NCI-H526 treated with DMSO at 0.1 percent for 48 hours (cell line): ENCODE data around the gene PIP4K2B.

Experiments
- DNase-seq: peaks from one replicate; lab custom pipeline; 2025; lab: John Stamatoyannopoulos, UW

PIP4K2B gene

DNA sequence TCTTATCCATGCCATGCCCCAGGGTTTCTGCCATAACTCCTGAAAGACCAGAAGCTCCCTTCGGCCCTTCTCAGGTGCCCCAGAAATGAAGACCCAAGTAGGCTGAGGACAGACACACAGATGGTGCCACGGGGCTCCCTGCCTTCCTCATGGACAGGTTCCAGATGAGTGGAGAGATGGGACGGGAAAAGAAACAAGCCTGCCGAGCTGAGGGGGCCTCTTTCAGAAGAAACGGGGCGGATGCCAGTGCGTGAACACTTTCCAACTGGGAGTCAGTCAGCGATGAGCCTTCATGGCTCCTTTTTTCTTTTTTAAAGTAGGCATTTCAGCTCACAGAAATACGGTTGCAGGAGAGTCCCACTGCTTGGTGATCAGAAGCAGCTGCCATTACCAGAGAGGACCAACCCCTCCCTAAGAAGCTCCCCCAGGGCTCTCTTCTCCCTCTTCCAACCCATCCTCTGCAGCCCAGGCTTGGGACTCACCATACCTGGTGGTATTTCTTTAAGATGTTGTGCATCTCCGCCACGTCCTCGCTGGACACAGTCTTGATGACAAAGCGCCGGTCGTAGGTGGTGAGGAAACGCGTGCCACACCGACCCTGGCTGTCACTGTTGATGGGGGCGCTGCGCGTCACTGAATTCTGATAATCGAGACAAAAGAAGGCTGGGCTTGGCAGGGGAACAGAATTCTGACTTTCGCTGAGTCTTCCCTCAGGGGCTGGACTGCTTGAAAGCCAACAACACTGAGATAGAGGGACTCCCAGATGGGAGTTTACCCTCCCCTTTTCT, 19.2 kb downstream of the PIP4K2B start:
- DNase-seq = no peak

DNA sequence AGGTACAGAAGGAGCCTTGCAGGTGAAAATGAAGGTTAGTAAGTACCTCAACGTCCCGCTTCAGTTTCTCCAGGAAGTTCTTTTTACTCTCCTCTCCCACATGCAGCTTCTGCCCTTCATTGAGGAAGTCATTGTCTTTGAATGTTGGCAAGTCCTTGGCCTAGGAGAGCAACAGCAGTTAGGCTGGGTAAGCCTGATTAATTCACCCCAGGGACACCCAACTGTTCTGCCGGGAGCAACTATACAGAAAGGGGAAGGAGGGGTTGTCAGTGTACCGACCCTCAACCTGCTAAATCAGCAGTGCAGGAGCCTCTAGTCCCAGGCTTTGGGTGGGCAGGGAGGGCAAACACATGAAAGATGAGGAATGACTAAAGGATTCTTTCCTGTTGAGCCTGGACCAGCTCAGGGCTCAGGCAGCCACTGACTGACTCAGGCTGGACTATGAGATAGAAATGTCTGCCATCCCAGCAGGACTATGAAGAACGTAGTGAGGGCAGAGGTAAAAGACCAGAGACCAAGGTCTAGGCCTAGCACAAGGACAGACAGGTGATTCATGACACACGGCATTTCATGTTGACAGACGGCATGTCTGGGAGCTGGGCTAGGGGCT, 21.6 kb downstream of the PIP4K2B start:
- DNase-seq = no peak

DNA sequence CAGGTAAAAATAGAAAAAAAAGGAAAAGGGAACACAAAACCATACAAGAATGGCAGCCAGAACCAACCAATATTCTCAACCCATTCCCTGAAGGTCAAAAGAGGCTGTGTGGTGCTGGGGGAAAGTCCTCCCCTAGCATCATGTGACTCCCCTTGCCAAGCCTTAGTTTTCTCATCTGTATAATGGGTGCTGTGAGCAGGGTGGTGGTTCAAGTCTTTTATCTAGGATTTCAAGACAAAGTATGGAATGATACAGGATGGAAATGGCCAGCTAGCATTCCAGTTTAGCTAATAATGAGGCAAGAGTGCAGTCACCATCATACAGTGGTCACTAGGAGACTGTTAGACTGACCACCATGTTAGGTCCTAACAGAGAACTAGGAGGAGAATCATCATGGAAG, 26.1 kb downstream of the PIP4K2B start:
- DNase-seq = no peak

DNA sequence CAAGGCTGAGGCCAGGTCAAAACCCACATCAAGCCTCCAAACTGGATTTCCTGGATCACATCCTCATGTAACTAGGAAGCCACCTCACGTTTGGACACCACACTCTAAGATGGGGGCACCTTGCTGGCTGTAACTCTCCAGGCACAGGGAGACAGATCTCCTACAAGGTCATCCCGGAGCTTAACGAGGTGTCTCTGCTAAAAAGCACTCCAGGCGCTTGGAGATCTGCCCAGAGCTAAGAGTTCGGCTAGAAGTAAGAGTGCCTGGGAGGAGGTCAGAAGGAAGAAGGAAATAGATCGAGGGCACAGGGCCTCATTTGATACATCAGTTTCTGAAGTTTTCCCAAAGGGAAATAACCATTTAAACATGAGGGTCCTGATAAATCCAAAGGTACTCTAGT, 30.9 kb downstream of the PIP4K2B start:
- no peak for DNase-seq

DNA sequence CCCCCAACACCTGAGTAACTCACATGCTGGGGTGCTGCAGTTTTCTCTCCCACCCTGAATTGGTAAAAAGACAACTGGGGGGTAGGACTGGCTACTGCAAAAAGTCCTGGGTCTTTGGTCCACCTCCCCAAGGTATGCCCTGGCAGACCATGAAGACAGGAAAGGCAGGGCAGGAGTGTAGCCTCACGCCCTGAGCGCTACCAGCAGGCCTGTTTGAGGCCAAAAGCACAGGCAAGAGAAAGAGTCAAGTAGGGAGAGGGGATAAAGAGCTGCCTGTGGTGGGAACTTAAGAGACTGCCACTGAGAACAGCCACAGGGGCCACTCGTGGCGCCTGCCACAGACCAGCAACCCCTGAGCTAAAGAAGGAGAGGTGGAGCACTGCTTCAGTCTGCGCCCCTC, 33.0 kb downstream of the PIP4K2B start:
- no peak for DNase-seq

DNA sequence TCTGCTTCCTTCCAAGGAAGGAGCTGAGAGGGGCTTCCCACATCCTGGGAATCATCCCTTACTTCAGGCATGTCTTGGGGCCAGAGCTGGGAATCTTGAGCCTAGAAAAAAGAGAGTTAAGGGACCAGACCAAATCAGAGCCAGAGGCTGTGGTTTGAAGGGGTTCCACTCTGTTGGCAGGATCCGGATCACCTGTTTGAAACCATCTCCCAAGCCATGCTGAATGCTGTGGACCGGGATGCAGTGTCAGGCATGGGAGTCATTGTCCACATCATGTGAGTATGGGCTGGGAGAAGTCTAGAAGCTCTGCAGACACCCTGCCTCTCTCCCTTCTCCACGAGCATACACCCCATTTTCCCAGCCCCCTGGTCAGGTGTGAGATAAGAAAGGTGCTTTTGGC, 37.1 kb downstream of the PIP4K2B start:
- DNase-seq = no peak

DNA sequence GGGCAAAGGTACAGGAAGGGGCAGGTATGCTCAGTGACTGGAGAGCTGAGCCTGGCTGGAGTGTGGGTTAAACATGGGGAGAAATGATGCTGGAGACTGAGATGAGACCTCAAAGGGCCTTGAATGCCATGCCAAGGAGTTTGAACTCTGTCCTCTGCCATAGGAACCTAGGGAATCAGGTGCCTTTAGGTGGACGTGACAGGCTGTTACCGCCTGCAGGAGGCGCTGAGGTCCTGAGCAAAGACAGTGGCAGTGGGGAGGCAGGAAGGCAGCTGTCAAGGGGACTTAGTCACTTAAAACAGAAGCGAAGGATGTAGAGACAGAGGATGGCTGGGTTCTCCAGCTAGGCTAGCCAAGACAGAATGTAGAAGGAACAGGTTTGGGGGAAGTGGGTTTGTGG, 37.7 kb downstream of the PIP4K2B start:
- no peak for DNase-seq

DNA sequence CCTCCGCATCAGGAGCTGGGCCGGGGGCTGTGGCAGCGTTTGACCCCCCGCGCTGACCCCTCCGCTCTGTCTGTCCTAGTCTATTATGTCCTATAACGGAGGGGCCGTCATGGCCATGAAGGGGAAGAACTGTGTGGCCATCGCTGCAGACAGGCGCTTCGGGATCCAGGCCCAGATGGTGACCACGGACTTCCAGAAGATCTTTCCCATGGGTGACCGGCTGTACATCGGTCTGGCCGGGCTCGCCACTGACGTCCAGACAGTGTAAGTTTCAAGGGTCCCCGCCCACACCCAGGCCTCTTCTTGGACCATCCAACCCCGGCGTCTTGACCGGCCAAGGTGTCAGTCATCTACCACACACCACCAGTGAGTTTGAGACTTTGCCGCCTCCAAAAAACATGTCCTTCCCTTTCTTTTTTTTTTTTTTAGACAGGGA, 46.3 kb downstream of the PIP4K2B start:
- DNase-seq = no peak

DNA sequence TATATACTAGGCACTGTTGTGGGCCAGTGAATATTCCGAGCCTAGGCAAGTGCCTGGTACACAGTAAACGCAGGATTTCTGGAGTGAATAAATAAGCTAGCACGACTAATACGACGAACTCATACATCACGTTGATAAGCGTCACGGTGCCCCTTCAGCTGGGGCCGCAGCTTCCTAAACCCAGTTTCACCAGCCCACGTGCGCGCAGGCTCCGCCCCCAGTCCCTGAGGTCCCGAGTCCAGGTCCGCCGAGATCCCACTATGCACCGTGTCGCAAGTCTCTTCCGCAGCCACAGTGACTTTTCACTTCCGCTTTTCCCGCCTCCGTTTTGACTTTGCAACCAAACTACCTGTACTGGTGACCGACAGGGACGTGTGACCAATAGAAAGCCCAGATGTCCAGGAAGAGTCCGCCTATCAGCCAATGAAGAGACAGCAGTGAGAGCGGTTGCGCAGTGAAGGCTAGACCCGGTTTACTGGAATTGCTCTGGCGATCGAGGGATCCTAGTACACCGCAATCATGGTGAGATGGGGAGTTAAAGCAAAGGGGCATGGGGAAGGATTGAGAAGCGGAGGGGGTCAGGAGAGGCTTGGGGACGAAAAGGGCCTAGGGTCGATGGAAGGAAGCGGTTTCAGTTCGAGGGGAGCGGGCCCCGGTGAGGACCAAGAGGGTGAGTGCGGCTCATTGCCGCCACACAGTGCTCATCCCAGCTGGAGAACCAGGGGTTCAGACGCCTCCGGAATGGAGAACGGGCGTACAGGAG, 46.9 kb downstream of the PIP4K2B start, which contains the start of gene PSMB3:
TSS of gene PSMB3 (plus strand) at position 434 of the 763 bp plus-strand sequence. CDS start at position 520, 86 bp downstream.
- DNase-seq = peak; percentile 99

DNA sequence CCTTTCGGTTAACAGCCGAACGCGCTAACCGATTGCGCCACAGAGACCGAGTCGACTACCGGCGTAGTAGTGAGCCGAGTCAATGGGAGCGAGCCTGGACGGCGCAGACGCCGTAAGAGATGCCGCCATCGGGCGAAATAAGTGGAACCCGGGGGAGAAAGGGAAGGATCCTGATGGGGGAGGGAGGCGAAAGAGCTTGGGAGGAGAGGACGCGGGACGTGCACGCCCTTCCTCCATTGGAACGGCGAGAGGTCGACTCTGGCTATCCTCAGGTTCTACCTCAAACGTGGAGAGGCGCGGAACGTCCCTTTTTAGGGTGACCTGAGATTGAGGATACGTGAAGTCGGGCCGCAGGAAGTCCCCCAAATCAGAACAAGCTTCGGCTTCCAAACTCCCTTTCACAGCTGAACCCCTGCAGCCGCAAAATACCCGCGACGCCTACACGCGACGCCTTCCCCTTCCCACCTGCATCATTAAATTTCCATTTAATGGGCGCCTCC, 47.5 kb downstream of the PIP4K2B start:
- peak; percentile 66 for DNase-seq

DNA sequence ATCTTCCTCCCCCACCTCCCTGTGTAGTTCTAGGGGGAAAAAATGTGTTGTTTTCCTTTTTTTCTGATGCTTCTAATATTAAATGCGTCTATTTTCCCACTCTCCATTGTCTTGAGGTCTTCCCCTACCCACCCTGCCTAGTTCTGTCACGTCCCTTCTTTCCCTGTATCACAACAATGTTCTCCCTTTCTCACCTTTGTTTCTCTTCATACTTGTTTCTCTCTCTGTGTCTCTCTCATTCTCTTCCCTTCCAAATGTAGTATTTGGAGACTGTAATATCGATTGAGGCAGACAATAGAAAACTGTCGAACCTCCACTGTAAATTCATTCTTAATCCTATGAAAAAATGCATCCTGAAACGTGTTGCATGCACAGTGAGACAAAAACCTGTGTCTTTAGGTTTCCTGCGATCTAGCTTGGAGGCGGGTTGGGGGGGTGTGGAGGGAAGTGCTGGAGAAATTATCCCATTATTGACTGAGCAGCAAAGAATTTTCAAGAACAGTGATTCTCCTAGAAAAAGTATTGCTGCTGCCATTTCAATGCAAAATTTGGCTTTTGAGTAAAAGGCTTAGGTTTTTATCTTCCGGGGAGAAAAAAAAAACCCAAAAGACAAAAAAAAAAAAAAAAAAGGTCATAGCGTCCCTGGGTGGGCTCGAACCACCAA, 48.1 kb downstream of the PIP4K2B start:
- no peak for DNase-seq

DNA sequence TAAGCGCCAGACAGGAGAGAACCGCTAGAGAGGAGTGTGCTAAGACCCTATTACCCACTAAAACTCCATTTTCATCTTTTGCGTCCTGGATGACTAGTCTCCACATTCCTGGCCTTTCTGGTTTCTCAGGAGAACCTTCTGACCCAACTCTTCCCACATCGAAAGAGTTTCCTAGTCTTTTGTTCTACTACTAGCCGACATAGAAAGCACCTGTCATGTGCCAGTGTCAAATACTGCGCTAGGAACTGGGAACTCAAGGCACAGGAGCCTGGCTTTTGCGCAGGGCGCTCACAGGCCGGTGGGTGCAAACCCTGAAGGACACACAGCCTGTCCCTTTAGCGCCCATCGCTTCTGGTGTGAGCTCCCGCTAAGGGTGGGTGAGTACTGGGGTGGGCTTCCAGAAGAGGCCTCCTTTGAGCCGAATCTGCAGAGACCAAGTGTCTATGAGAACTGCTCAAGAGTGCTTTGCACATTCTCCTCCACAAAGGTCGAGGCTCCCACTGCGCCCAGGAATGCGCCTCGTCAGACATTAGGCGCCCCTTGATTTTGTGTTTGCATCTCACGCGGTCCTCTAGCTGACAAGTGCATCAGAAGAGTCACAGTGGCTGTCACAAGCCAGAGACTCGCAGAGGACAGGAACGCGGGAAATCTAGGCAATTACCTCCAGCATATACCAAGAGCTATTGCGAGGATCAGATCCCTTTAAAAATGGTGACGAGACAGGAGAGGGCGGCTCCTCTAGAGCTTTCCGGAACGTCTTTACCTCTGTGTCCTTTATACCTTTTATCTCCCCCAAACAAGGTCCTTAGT, 48.8 kb downstream of the PIP4K2B start:
- DNase-seq = peak; percentile 24

DNA sequence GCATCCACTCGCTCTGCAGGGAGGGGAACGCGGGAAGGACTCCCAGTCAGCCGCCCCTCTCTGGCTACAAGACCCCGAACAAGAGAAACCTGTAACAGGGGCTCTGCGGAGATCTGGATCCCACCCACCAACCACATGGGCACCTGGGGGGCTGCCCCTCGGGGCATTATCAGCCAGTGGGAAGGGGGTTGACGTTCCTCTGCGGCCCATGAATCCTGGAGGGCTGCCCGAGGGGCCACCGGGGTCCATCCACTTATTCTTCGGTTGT, 49.4 kb downstream of the PIP4K2B start:
- no peak for DNase-seq

DNA sequence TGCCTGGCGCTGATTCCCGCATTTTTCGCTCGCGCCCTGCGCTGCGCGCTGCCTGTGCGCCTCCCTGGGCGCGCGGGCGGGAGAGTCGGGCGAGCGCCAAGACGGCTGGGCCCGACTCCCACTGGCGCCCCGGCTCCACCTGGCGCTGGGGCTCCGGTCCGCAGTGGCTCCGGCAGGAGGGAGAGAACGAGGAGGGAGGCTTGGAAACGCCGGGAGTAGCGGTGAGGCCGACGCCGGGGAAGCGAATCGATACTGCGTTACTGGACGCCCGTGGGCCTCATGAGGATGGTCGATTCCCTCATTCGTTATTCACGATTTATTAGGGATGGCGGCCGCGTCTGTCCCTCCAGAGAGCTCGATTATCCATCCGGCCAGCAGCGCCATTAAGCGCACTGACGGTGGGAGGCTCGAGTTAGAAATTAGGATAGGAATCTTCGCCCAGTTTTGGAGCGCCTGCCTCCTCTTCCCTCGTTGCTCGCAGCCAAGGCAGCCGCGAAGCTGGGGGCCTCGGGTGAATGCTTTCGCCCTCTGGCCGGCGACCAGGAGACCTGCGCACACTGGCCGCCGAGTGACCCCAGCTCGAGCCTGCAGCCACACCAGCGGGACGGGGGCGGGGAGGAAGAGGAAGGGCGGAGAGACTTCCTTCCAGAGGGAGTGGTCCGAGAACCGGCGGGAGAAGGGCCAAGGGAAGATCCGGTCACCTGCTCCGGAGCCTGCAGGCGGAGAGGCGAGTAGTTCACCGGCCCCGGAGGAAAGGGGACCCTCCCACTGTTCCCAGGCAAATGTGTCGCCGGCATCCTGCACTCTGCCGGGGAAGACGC, 49.9 kb downstream of the PIP4K2B start:
- peak; percentile 45 for DNase-seq

DNA sequence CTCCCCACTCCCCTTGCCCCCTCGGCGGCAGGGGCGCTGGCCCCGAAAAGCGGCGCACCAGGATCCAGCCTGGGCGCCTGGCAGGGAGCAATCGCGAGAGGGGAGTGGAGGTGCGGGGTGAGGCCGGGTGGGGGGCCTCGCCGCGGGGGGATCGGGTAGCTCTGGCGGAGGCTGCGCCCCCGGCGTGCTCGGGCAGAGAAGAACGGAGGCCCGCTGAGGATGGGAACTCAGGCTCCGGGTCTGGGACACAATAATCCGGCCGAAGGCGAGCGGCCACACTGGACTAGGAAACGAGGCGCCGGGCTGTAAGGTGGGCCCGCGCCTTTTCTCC, 50.5 kb downstream of the PIP4K2B start:
- DNase-seq = no peak

DNA sequence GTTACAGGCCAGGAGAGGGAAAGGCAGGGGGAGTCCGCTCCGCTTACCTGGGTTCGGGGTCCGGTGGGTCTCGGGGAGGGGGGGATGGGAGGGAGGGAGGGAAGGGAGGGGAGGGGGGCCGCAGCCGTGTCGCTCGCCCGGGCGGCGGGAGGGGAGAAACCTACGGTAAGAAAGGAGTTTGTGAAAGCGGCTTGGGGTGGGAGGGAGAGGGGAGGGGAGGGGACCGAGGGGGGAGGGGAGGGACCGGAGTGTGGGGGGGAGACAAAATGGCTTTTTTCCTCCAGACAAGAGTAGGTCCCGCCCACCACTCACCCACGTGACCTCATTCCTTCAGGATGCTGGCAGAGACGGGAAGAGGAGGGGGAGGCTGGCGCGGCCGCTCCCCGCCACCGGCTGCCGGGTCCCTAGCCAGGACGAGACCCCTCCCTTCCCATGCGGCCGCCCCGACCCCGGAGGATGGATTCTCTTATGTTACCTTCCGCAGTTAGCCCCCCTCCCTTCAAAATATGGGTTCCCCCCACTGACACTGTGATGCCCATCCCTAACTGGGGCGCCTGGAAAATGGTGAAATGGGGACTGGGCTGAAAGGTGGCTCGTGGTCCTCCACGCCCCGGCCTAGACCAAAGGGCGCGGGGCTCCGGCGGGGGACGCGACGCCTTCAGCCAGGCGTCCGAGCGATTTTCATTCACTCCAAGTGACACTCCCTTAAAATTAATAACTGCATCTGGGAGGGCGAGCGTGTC, 51.0 kb downstream of the PIP4K2B start, which contains the start of gene PCGF2:
TSS of gene PCGF2 (minus strand) at position 188 of the 743 bp plus-strand sequence. CDS start 7,934 bp downstream, outside the sequence.
- peak; percentile 83 for DNase-seq

DNA sequence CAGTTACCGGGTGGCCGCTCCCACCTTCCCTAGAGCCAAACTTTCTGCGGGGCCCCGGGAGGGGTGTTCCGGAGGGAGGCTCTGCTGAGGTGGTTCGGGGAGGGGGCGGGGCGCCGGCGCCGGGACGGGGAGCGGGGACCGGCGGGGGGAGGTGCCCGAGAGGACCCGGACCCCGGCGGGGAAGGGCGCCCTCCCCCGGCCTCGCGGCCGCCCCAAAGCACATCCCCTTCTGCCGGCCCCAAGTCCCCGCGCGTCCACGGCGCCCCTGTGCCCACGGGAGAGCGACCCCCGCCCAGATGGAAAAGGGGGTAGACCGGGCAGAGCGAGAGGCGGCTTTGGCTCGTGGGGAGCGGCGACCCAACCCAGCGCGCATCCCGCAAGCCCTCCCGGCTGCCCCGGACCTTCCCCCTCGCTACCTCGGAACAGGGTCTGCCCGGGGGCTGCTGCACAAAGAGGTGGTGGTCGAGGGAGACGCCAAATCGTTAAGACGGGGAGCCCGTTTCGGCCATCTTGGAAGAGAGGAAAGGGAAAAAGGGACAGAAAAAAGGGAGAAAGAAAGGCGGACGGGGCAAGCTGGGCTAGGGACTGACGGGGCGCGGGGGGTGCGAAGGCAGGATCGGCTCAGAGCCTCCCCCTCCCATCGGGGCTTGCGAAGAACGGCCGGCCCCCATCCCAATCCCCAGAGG, 51.8 kb downstream of the PIP4K2B start:
- no peak for DNase-seq

DNA sequence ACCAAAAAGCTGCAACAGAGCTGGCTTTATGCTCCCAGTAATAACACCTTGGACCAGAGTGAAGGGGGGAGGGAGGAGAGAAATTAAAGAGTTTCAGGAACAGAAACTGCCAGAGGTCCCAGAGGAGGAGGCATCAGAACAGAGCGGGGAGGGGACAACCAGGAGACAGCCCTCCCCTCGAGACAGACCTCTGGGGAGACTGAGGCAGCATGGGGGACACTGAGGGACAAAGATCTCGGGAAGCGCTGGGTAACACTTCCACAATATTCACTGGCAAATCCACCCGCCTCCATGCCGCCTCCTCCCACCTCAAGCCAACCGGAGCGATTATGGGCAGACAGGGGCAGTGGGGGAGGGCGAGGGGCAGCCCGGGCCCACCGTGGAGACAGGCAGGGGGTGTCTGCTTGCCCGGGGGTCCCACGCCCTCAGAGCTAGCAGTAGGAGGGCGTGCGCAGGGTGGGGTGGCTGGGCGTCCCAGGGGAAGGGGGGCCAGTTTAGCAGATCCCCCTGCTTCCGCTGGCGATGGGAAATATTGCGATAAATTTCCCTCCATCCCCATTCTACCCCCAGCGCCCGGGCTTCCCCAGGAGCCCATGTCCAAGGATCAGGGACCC, 52.4 kb downstream of the PIP4K2B start:
- no peak for DNase-seq
